ENCODE measurements around the gene SALL1. TPM values are rescaled to one million over a fixed set of nuclear protein-coding genes. Genes with fewer than 3 reads are reported as not detected.

The SALL1 gene
- total RNA-seq = not detected

DNA sequence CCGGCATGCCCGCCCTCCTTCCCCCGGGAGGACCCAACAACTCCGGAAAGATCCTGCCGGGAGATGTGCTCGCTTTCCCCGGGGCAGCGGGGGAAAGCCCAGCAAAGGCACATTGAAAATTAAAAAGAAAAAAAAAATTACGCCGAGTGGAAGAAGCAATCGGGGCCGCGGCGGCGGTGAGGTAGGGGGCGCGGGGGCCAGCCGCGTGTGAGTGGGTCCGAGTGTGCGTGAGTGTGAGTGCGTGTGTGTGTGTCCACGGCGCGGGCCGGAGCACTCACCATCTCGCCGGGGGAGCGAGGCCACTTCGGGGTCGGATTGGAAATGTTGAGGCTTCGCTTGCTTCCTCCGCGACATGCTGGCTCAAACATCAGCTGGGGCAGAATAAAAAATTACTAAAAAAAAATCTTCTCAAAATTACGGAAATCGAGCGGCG, at the start of gene SALL1:
Gene SALL1 (minus strand): TSS at position 383 of the 433 bp plus-strand sequence. CDS start 29 bp downstream, at position 354.
- Histone ChIP-seq H3K36me3 (no peaks in the 10 kb centered on the region), H3K27me3 (replicated peaks; ENCODE audit: insufficient read depth) (peaks cover 14% of the 10 kb centered on the region), H3K9me3 (no peaks in the 10 kb centered on the region), H3K4me3 (peak within 1 kb of the TSS; percentile 68), H3K4me1 (ENCODE audit: control insufficient read depth in 1 of 2, low read depth in 2 of 2) (peaks cover 15 to 36% of the 10 kb centered on the region in 2 donors), H3K27ac (no peak within 1 kb of the TSS)
- no peak for ATAC-seq (ENCODE audit: insufficient number of reproducible peaks, low FRiP score, low read depth)
- no peak for DNase-seq (ENCODE audit: low spot score)
- no peak for TF ChIP-seq CTCF (IDR thresholded peaks at IDR 0.05)

- ATAC-seq (ENCODE audit: insufficient number of reproducible peaks, low FRiP score, low read depth) = no peak
These were observed 49.7 kb upstream of the SALL1 start for GRCh38 chr16:51200793-51201192.

GRCh38 chr16:51197953-51198748, 47.1 kb upstream of the SALL1 start:
- TF ChIP-seq CTCF (IDR thresholded peaks at IDR 0.05) = no peak
- ATAC-seq (ENCODE audit: insufficient number of reproducible peaks, low FRiP score, low read depth) = no peak
- H3K9me3 ChIP-seq = no peaks in the 10 kb centered on the region
- no peaks in the 10 kb centered on the region for H3K27me3 ChIP-seq (replicated peaks; ENCODE audit: insufficient read depth)
- DNase-seq (ENCODE audit: low spot score) = no peak
- no peak overlapping the region for H3K4me3 ChIP-seq
- H3K4me1 ChIP-seq (ENCODE audit: control insufficient read depth in 1 of 2, low read depth in 2 of 2) = no peaks in the 10 kb centered on the region
- no peaks in the 10 kb centered on the region for H3K36me3 ChIP-seq
- H3K27ac ChIP-seq = no peak overlapping the region

More at GRCh38 chr16:51200793-51201192, 49.7 kb upstream of the SALL1 start:
- Histone ChIP-seq H3K4me1 (ENCODE audit: control insufficient read depth in 1 of 2, low read depth in 2 of 2) (no peaks in the 10 kb centered on the region), H3K36me3 (no peaks in the 10 kb centered on the region), H3K4me3 (no peak overlapping the region), H3K9me3 (no peaks in the 10 kb centered on the region), H3K27me3 (replicated peaks; ENCODE audit: insufficient read depth) (no peaks in the 10 kb centered on the region), H3K27ac (no peak overlapping the region)
- TF ChIP-seq CTCF (IDR thresholded peaks at IDR 0.05) = no peak
- no peak for DNase-seq (ENCODE audit: low spot score)

DNA sequence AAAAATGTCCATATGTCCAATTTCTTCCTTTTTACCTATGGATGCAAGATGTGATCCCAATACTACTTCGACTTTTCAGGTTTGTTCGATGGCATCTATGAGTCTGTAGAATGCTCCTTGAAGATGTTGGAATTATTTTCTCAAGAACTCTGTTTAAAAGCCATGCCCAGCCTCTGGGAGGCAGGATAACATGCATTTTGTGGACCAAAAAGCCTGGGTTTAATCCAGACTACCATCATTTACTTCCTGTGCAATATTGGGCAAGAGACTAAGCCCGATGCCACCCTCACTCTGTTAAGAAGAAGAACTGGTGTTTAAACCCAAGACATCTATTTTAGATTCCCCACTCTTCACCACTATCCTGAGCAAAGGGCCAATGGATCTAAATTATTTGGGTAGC, 42.8 kb upstream of the SALL1 start:
- no peaks in the 10 kb centered on the region for H3K4me1 ChIP-seq (ENCODE audit: control insufficient read depth in 1 of 2, low read depth in 2 of 2)
- ATAC-seq (ENCODE audit: insufficient number of reproducible peaks, low FRiP score, low read depth) = no peak
- DNase-seq (ENCODE audit: low spot score) = no peak
- H3K27ac ChIP-seq = no peak overlapping the region
- no peak overlapping the region for H3K4me3 ChIP-seq
- H3K27me3 ChIP-seq (replicated peaks; ENCODE audit: insufficient read depth) = no peaks in the 10 kb centered on the region
- no peaks in the 10 kb centered on the region for H3K36me3 ChIP-seq
- H3K9me3 ChIP-seq = no peaks in the 10 kb centered on the region
- no peak for TF ChIP-seq CTCF (IDR thresholded peaks at IDR 0.05)

DNA sequence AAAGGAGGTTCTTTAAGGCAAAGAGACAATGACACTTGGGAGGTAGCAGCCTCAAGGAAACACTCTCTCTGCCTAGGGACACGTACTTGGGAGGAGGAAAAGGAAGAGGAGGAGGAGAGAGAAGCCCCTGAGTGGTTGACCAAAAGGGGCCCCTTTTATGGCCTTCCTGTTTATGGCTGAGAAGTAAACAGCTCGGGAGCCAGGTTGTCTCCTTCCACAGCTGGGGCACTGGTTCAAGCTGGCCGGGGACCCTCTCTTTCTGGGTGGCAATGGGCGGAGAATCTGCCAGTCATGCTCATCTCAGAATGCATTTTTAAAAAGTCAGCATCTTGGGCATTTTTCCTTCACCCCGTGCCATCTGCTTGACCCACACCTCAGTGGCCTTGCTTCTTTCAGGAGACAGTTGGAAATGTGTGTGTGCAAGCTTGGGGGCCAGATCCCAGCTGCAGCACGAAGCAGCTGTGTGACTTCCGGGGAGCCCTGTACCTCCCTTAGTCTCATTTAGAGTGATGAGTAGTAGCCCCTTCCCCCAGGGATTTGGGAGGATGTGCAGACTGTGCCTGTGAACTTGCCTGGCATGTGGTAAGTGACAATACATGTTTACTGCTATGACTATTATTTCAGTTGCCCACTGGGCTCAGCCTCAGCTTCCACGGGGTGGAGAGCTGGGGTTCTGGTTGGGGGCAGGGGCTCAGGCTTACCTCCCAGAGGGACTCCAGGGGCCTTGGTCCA, 33.8 kb upstream of the SALL1 start:
- no peaks in the 10 kb centered on the region for H3K9me3 ChIP-seq
- no peak for DNase-seq (ENCODE audit: low spot score)
- no peaks in the 10 kb centered on the region for H3K36me3 ChIP-seq
- H3K4me3 ChIP-seq = no peak overlapping the region
- no peak for ATAC-seq (ENCODE audit: insufficient number of reproducible peaks, low FRiP score, low read depth)
- TF ChIP-seq CTCF (IDR thresholded peaks at IDR 0.05) = no peak
- H3K27me3 ChIP-seq (replicated peaks; ENCODE audit: insufficient read depth) = no peaks in the 10 kb centered on the region
- H3K4me1 ChIP-seq (ENCODE audit: control insufficient read depth in 1 of 2, low read depth in 2 of 2) = no peaks in the 10 kb centered on the region
- no peak overlapping the region for H3K27ac ChIP-seq
